Omental fat pad (tissue), 4 donors: Measurements from ENCODE around the gene FBXL4. TPM values are rescaled to one million over a fixed set of nuclear protein-coding genes. Genes with fewer than 3 reads are reported as not detected.

Experiments used
- ATAC-seq: fragments of 150-250 bp; one replicate; pipeline ENCODE4 v1.9.1; 2016; ENCODE audit warnings: mild to moderate bottlenecking, moderate library complexity; ENCODE audit not compliant: low FRiP score
- DNase-seq: peaks from one replicate; pipeline ENCODE4 v3.0.0-alpha.2; 2019; ENCODE audit warnings: low spot score
- total RNA-seq, 4 donors: library from RNA; depleted of rRNA; stranded (reverse); fragments of >200 nt; gene quantifications; one replicate each; pipeline ENCODE4 v1.1.0, GENCODE V29; 2016
- TF ChIP-seq, protein P1 (sequence below), 3 donors: fragments of 450-650 bp; IDR thresholded peaks; one replicate each; pipeline ENCODE4 v1.5.1; 2016 to 2017; ENCODE audit warnings: antibody characterized with exemption in 3 of 3, mild to moderate bottlenecking in 3 of 3, moderate library complexity in 2 of 3

The FBXL4 gene
- total RNA-seq, 4 donors from 2014 or later = 11.4 to 26.5 (median 20.9) TPM

GRCh38 chr6:98871057-98871456 lies 76.7 kb downstream of the FBXL4 start:
- ATAC-seq = no peak
- TF ChIP-seq, protein P1, sequence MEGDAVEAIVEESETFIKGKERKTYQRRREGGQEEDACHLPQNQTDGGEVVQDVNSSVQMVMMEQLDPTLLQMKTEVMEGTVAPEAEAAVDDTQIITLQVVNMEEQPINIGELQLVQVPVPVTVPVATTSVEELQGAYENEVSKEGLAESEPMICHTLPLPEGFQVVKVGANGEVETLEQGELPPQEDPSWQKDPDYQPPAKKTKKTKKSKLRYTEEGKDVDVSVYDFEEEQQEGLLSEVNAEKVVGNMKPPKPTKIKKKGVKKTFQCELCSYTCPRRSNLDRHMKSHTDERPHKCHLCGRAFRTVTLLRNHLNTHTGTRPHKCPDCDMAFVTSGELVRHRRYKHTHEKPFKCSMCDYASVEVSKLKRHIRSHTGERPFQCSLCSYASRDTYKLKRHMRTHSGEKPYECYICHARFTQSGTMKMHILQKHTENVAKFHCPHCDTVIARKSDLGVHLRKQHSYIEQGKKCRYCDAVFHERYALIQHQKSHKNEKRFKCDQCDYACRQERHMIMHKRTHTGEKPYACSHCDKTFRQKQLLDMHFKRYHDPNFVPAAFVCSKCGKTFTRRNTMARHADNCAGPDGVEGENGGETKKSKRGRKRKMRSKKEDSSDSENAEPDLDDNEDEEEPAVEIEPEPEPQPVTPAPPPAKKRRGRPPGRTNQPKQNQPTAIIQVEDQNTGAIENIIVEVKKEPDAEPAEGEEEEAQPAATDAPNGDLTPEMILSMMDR (IDR thresholded peaks at IDR 0.05) = no peak
- no peak for DNase-seq

DNA sequence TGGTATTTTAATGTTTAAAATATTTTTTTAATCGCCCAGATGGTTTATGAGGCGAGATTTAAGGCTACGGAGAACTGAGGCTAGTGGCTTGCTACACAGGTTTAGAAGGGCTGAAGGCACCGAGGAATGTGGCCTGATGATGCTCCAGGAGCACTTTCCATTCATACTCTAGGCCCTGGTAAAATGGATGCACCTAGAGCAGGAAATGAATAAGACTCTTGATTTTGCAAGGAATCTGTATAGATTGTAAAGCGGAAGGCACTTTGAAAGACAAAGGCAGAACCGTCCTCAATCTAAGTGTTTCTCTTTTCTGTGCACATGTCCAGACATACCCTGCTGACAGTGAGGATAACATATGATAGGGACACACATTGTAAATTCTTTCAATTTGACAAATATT lies 83.2 kb downstream of the FBXL4 start:
- ATAC-seq = no peak
- TF ChIP-seq, protein P1 (IDR thresholded peaks at IDR 0.05) = no peak

DNA sequence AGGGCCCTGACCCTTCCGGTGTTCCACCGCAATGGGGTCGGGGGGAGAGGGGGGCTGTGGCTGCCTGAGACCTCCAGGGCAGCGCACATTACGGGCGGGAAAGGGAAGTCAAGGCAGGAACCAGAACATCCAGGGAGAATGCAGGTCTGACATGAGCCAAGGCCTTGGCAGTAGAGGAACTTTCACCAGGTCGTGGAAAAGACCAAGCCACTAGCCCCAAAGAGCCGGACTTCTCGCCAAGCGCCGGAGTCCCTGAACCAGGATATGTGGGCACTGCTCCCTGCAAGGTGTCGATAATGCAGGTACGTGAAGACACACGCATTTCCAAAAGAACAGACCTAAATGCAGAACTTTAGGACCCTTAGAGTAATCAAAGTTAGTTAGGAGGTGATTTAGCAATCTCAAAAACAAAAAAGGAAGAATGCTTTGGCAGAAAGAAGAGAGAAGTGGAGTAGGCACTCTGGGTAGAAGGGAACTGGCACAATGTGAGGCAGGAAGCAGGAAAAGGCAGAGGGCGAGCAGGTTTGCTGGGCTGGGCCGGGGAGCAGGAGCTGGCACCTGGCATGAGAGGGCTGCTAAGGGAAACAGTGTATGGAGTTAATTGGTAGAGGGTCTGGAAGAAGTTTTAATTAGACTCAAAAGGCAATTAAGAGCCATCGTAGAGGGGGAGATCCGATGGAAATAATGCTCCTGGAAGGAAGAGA lies 99.1 kb downstream of the FBXL4 start:
- ATAC-seq = no peak
- no peak for DNase-seq
- TF ChIP-seq, protein P1 (IDR thresholded peaks at IDR 0.05) = no peak

More for the DNA sequence above, 83.2 kb downstream of the FBXL4 start:
- DNase-seq = no peak

- ATAC-seq = peak; percentile 21
- TF ChIP-seq, protein P1 (IDR thresholded peaks at IDR 0.05) = no peak
- no peak for DNase-seq
These were observed 99.8 kb downstream of the FBXL4 start for GRCh38 chr6:98847779-98848538.

DNA sequence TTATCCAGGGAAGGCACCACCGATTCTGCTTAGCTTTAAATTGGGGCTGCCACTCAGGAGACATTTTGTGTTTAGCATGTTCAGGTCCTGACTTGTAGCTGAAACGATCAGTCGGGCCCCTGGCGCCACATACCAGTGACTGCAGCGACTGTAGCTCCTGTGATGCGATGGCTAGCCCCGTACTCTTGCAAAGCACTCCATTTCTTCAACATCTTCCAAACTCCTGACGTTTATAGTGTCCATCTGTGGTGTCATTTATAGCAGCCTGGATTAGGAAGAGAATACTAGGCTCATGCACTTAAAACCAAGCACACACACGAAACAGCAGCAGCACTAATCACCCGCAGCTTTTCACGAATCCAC lies 100.3 kb downstream of the FBXL4 start:
- DNase-seq = no peak
- TF ChIP-seq, protein P1 (IDR thresholded peaks at IDR 0.05) = no peak
- ATAC-seq = no peak

DNA sequence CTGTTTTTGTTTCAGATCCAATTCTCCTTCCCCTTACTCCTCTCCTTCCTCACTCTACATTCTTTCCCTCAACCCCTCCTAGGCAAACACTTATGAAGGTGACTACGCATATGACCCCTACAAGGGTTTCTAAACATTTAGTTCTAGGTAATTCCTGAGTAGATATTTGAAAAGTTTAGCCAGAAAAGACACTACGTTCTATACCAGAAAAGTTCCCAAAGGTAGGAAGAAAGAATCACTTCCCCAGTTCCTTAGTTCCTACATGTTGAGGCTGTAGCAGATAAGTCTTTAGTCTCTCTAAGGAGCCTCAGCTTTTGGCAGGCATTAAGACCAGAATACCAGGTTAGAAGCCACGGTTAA lies 101.7 kb downstream of the FBXL4 start:
- DNase-seq (no peak), ATAC-seq (no peak)
- TF ChIP-seq, protein P1 (IDR thresholded peaks at IDR 0.05) = no peak
